ENCODE data around the gene HEPN1.

The HEPN1 gene

DNA sequence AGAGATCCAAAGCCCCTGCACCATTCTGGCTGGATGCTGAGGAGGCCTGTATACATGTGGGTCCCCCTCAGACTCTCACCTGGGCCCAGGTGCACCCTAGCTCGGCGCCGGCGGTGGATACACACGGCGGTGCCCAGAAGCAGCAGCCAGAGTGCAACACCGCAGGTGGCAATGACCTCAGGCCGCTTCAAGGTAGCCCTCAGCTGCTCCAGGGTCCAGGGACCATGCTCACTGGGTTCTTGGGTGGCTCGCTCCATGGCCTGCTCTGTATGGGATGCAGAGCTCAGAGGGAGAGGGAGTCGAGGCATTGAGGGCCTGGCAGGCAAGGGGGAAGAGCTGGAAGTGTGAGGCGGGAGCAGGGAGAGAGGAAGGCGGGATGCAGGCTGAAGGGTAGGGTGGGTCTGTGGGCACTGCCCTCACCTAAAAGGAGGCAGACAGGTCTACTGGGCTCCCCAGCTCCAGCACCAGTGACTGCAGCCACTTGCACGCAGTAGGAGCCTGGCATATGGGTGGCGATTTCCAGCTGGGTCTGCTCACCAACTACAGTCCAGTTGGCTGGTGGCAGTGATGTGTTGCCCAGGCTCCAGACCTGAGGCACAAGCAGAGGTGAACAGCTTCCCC lies 25.2 kb upstream of the HEPN1 start:
- Histone ChIP-seq H3K27ac (ENCODE audit: extremely low read depth, low read depth, low read length) (no peak overlapping the region), H3K4me3 (ENCODE audit: low read depth, low read length) (no peak overlapping the region), H3K4me1 (ENCODE audit: control insufficient read depth, insufficient read depth, low read length) (no peaks in the 10 kb centered on the region), H3K9me3 (ENCODE audit: control insufficient read depth, insufficient read depth, low read depth, low read length) (no peaks in the 10 kb centered on the region), H3K36me3 (ENCODE audit: control insufficient read depth in 2 of 2, insufficient read depth in 1 of 2, low read length in 2 of 2) (no peaks in the 10 kb centered on the region)
- ChIA-PET POLR2A (no interaction called here), CTCF (no interaction called here)
- no peak for TF ChIP-seq ZNF157 (tag by site-specific recombination; IDR thresholded peaks at IDR 0.05)
- no peak for TF ChIP-seq KLF8 (tag by site-specific recombination; IDR thresholded peaks at IDR 0.05)
- TF ChIP-seq, protein P1, sequence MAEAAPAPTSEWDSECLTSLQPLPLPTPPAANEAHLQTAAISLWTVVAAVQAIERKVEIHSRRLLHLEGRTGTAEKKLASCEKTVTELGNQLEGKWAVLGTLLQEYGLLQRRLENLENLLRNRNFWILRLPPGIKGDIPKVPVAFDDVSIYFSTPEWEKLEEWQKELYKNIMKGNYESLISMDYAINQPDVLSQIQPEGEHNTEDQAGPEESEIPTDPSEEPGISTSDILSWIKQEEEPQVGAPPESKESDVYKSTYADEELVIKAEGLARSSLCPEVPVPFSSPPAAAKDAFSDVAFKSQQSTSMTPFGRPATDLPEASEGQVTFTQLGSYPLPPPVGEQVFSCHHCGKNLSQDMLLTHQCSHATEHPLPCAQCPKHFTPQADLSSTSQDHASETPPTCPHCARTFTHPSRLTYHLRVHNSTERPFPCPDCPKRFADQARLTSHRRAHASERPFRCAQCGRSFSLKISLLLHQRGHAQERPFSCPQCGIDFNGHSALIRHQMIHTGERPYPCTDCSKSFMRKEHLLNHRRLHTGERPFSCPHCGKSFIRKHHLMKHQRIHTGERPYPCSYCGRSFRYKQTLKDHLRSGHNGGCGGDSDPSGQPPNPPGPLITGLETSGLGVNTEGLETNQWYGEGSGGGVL (tag by site-specific recombination; IDR thresholded peaks at IDR 0.05), result no peak
- no peak for TF ChIP-seq ZNF311 (tag by site-specific recombination; IDR thresholded peaks at IDR 0.05; ENCODE audit: borderline replicate concordance)
- no peak for TF ChIP-seq ZNF211 (tag by site-specific recombination; IDR thresholded peaks at IDR 0.05; ENCODE audit: low read depth)
- no peak for TF ChIP-seq KLF9 (tag by site-specific recombination; IDR thresholded peaks at IDR 0.05; ENCODE audit: low read depth)
- TF ChIP-seq ZNF112 (tag by site-specific recombination; IDR thresholded peaks at IDR 0.05), result no peak

DNA sequence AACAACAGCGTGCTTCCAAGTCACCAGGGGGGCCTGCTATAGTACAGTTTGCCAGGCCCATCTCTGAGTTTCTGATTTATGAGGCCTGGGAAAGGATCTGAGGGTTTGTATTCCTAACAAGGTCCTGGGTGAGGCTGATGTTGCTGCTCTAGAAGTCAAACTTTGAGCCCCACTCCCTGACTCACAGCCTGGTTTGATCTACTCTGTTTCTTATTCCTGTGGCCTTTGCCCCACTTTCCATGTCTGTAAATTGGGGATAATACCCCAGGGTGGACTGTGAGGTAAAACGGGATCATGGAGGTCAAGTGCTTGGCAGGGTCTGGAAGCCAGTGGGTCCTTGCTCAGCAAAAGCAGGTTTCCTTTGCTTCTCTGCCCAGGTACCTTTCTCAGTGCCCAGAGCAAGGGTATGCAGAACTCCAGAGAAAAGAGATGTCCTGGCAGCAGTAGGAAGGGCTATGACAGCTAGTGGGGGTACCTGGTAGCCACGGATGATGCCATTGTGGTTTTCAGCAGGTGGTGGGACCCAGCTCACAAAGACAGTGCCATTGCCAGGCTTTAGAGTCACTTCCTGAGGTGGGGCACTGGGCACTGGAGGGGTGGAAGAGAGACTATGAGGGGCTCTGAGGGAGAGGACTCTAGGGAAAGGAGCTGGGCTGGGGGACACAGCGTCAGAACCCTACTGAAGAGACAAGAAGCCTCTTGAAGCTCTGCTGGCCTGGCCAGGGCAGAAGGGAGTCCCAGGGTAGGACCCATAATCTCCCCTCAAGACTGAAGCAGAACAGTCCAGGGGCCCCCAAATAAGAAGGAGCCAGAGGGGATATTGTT lies 24.2 kb upstream of the HEPN1 start:
- Histone ChIP-seq H3K36me3 (ENCODE audit: control insufficient read depth in 2 of 2, insufficient read depth in 1 of 2, low read length in 2 of 2) (no peaks in the 10 kb centered on the region), H3K9me3 (ENCODE audit: control insufficient read depth, insufficient read depth, low read depth, low read length) (no peaks in the 10 kb centered on the region), H3K27ac (ENCODE audit: extremely low read depth, low read depth, low read length) (no peak overlapping the region), H3K4me3 (ENCODE audit: low read depth, low read length) (no peak overlapping the region), H3K4me1 (ENCODE audit: control insufficient read depth, insufficient read depth, low read length) (no peaks in the 10 kb centered on the region)
- CTCF ChIA-PET, result no interaction called here
- TF ChIP-seq ZNF658 (tag by site-specific recombination; IDR thresholded peaks at IDR 0.05) (no peak), ZFP69B (tag by site-specific recombination; IDR thresholded peaks at IDR 0.05) (no peak), ZNF23 (tag by site-specific recombination; IDR thresholded peaks at IDR 0.05; ENCODE audit: borderline replicate concordance) (no peak)
- TF ChIP-seq, protein P2, sequence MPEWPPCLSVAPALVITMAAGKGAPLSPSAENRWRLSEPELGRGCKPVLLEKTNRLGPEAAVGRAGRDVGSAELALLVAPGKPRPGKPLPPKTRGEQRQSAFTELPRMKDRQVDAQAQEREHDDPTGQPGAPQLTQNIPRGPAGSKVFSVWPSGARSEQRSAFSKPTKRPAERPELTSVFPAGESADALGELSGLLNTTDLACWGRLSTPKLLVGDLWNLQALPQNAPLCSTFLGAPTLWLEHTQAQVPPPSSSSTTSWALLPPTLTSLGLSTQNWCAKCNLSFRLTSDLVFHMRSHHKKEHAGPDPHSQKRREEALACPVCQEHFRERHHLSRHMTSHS (tag by site-specific recombination; IDR thresholded peaks at IDR 0.05), result no peak
- TF ChIP-seq, protein P1 (tag by site-specific recombination; IDR thresholded peaks at IDR 0.05), result no peak
- TF ChIP-seq, protein P3, sequence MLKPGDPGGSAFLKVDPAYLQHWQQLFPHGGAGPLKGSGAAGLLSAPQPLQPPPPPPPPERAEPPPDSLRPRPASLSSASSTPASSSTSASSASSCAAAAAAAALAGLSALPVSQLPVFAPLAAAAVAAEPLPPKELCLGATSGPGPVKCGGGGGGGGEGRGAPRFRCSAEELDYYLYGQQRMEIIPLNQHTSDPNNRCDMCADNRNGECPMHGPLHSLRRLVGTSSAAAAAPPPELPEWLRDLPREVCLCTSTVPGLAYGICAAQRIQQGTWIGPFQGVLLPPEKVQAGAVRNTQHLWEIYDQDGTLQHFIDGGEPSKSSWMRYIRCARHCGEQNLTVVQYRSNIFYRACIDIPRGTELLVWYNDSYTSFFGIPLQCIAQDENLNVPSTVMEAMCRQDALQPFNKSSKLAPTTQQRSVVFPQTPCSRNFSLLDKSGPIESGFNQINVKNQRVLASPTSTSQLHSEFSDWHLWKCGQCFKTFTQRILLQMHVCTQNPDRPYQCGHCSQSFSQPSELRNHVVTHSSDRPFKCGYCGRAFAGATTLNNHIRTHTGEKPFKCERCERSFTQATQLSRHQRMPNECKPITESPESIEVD (tag by site-specific recombination; IDR thresholded peaks at IDR 0.05), result no peak
- TF ChIP-seq, protein P4, sequence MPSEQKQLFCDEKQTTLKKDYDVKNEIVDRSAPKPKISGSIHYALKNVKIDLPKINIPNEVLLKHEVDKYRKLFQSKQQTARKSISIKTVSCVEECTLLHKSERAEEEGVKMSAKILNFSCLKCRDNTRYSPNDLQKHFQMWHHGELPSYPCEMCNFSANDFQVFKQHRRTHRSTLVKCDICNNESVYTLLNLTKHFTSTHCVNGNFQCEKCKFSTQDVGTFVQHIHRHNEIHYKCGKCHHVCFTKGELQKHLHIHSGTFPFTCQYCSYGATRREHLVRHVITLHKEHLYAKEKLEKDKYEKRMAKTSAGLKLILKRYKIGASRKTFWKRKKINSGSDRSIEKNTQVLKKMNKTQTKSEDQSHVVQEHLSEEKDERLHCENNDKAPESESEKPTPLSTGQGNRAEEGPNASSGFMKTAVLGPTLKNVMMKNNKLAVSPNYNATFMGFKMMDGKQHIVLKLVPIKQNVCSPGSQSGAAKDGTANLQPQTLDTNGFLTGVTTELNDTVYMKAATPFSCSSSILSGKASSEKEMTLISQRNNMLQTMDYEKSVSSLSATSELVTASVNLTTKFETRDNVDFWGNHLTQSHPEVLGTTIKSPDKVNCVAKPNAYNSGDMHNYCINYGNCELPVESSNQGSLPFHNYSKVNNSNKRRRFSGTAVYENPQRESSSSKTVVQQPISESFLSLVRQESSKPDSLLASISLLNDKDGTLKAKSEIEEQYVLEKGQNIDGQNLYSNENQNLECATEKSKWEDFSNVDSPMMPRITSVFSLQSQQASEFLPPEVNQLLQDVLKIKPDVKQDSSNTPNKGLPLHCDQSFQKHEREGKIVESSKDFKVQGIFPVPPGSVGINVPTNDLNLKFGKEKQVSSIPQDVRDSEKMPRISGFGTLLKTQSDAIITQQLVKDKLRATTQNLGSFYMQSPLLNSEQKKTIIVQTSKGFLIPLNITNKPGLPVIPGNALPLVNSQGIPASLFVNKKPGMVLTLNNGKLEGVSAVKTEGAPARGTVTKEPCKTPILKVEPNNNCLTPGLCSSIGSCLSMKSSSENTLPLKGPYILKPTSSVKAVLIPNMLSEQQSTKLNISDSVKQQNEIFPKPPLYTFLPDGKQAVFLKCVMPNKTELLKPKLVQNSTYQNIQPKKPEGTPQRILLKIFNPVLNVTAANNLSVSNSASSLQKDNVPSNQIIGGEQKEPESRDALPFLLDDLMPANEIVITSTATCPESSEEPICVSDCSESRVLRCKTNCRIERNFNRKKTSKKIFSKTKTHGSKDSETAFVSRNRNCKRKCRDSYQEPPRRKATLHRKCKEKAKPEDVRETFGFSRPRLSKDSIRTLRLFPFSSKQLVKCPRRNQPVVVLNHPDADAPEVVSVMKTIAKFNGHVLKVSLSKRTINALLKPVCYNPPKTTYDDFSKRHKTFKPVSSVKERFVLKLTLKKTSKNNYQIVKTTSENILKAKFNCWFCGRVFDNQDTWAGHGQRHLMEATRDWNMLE (tag by site-specific recombination; conservative IDR thresholded peaks at IDR 0.05; ENCODE audit: low read depth), result no peak
- POLR2A ChIA-PET, result no interaction called here
